K562 (cell line): ENCODE measurements around the gene RNU6-1. TPM values are rescaled to one million over a fixed set of nuclear protein-coding genes. Genes with fewer than 3 reads are reported as not detected.

Source experiments
- ATAC-seq: fragments of 200-7000 bp; cut with Tn5 transposase; 3 replicates; pipeline ENCODE4 v1.9.1; 2020; ENCODE audit warnings: moderate library complexity
- BruUV-seq: library from RNA; stranded (reverse); fragments of 400-500 nt; replicated peaks from 2 replicates; lab custom pipeline; 2021; lab: Mats Ljungman, UMichigan
- CTCF ChIA-PET: fragments of 300-600 bp; formaldehyde crosslinking; extraction: SDS; loops from one replicate; lab custom pipeline; 2021; ENCODE audit warnings: low intra/inter-chr PET ratio; lab: Yijun Ruan, JAX
- POLR2A ChIA-PET: fragments of 300-600, 350-650 bp; sonication (Branson Sonifier 250); formaldehyde crosslinking; extraction: SDS; loops from one replicate; lab custom pipeline; 2021; ENCODE audit warnings: antibody characterized with exemption, inconsistent platforms; lab: Yijun Ruan, JAX
- DNase-seq, 4 experiments: peaks; one replicate each; pipeline versions ENCODE4 v3.0.0 to v3.0.0-alpha.2; 2011 to 2018; ENCODE audit warnings: low spot score in 3 of 4, mixed read lengths in 3 of 4; ENCODE audit errors: extremely low read depth in 1 of 4
- FAIRE-seq: peaks from 2 replicates; lab custom pipeline; 2011; peaks lifted over from hg19 to GRCh38; lab: Jason Lieb, UNC
- H2AFZ ChIP-seq: 2 replicates; pipeline ENCODE4 v1.6.0; 2011; ENCODE audit warnings: low read depth, low read length, control low read depth, inconsistent platforms
- H3K27ac ChIP-seq: fragments of 200-600 bp; 3 replicates; pipeline ENCODE4 v1.8.0; 2011; ENCODE audit warnings: low read depth, mild to moderate bottlenecking, control low read depth, inconsistent platforms, low read length, moderate library complexity, mixed read lengths; ENCODE audit errors: extremely low read depth
- H3K27me3 ChIP-seq, 2 experiments: fragments of 300-600 bp in 1 of 2; 2 replicates in 1 of 2; 3 replicates in 1 of 2; pipeline versions ENCODE4 v1.6.0 to v1.8.0; 2011; ENCODE audit warnings: inconsistent platforms in 2 of 2, low read length in 2 of 2, mild to moderate bottlenecking in 1 of 2, mixed read lengths in 1 of 2, moderate library complexity in 1 of 2; ENCODE audit not compliant: control insufficient read depth in 2 of 2, insufficient read depth in 2 of 2
- H3K36me3 ChIP-seq: fragments of 300-600 bp; 3 replicates; pipeline ENCODE4 v1.8.0; 2011; ENCODE audit warnings: mild to moderate bottlenecking, low read length, inconsistent platforms; ENCODE audit not compliant: control insufficient read depth, insufficient read depth
- H3K4me1 ChIP-seq, 2 experiments: fragments of 200-600 bp in 1 of 2; replicated peaks in 1 of 2; 2 replicates in 1 of 2; 3 replicates in 1 of 2; pipeline versions ENCODE4 v1.5.1 to v1.8.0; 2011; ENCODE audit warnings: inconsistent platforms in 2 of 2, low read length in 2 of 2, mild to moderate bottlenecking in 1 of 2, mixed read lengths in 1 of 2, moderate library complexity in 1 of 2; ENCODE audit not compliant: control insufficient read depth in 2 of 2, insufficient read depth in 2 of 2
- H3K4me2 ChIP-seq: 2 replicates; pipeline ENCODE4 v1.6.1; 2011; ENCODE audit warnings: low read length, control low read depth, inconsistent platforms, mixed read lengths; ENCODE audit not compliant: insufficient read depth
- H3K4me3 ChIP-seq: fragments of 200-600 bp; sonication (generic), shearing (Covaris generic); 2 replicates; pipeline ENCODE4 v1.5.1; 2016; ENCODE audit warnings: control low read depth, inconsistent platforms
- H3K79me2 ChIP-seq: fragments of 200-600 bp; 3 replicates; pipeline ENCODE4 v1.8.0; 2011; ENCODE audit warnings: low read length, inconsistent platforms; ENCODE audit not compliant: control insufficient read depth, insufficient read depth
- H3K9ac ChIP-seq, 2 experiments: 2 replicates each; pipeline versions ENCODE4 v1.6.0 to v1.6.1; 2011; ENCODE audit warnings: low read depth in 2 of 2, low read length in 2 of 2, control low read depth in 1 of 2, inconsistent platforms in 1 of 2, mild to moderate bottlenecking in 1 of 2, mixed read lengths in 1 of 2; ENCODE audit not compliant: insufficient read depth in 1 of 2
- H3K9me1 ChIP-seq: one replicate; pipeline ENCODE4 v1.6.0; 2011; ENCODE audit warnings: inconsistent platforms, mild to moderate bottlenecking, low read length, moderate library complexity; ENCODE audit not compliant: control insufficient read depth, insufficient read depth
- H3K9me3 ChIP-seq: replicated peaks from 2 replicates; pipeline ENCODE4 v1.5.1; 2011; ENCODE audit warnings: low read depth, low read length, inconsistent platforms; ENCODE audit not compliant: control insufficient read depth, insufficient read depth
- H4K20me1 ChIP-seq: replicated peaks from 2 replicates; pipeline ENCODE4 v1.6.1; 2011; ENCODE audit warnings: low read length, inconsistent platforms, mixed read lengths; ENCODE audit not compliant: control insufficient read depth, insufficient read depth
- CEBPG ChIP-seq, 3 experiments: fragments of 200-800 bp in 1 of 3; sonication (Bioruptor generic) in 1 of 3; sonication (generic) in 1 of 3; formaldehyde crosslinking in 1 of 3; IDR thresholded peaks in 2 of 3; conservative IDR thresholded peaks in 1 of 3; 2 replicates each; pipeline versions ENCODE4 v1.6.1 to v1.8.0; 2016 to 2022; ENCODE audit warnings: missing compliant biosample characterization in 2 of 3, missing genetic modification characterization in 2 of 3, mild to moderate bottlenecking in 1 of 3, missing genetic modification reagents in 1 of 3
- DPF2 ChIP-seq: fragments of 450-650 bp; IDR thresholded peaks from 2 replicates; pipeline ENCODE4 v1.6.1; 2016
- HDAC8 ChIP-seq: fragments of 450-650 bp; IDR thresholded peaks from 2 replicates; pipeline ENCODE4 v1.6.1; 2016; ENCODE audit warnings: mild to moderate bottlenecking, missing genetic modification characterization, moderate library complexity, missing compliant biosample characterization
- HOMEZ ChIP-seq: fragments of 250-450 bp; sonication (Bioruptor Pico); IDR thresholded peaks from 2 replicates; pipeline ENCODE4 v1.4.0; 2020; ENCODE audit warnings: mild to moderate bottlenecking, moderate library complexity
- IFI16 ChIP-seq: fragments of 250-450 bp; sonication (Bioruptor Pico); IDR thresholded peaks from 2 replicates; pipeline ENCODE4 v2.1.2; 2022; ENCODE audit warnings: mild to moderate bottlenecking, inconsistent platforms
- MAFG ChIP-seq: fragments of 450-650 bp; conservative IDR thresholded peaks from 2 replicates; pipeline ENCODE4 v1.6.1; 2016; ENCODE audit warnings: missing genetic modification characterization, missing compliant biosample characterization
- NFRKB ChIP-seq: fragments of 450-650 bp; IDR thresholded peaks from 2 replicates; pipeline ENCODE4 v1.6.1; 2016; ENCODE audit warnings: low read depth
- PHF20 ChIP-seq: fragments of 450-650 bp; IDR thresholded peaks from 2 replicates; pipeline ENCODE4 v1.6.1; 2018; ENCODE audit not compliant: partially characterized antibody
- RAD51 ChIP-seq: fragments of 450-650 bp; IDR thresholded peaks from 2 replicates; pipeline ENCODE4 v1.7.1; 2016; ENCODE audit warnings: low read depth, mild to moderate bottlenecking, borderline replicate concordance
- STAG1 ChIP-seq: sonication (generic); formaldehyde crosslinking; IDR thresholded peaks from 2 replicates; pipeline ENCODE4 v1.5.0; 2020; ENCODE audit warnings: missing genetic modification reagents, borderline replicate concordance
- TFAM ChIP-seq: fragments of 250-450 bp; sonication (Bioruptor Pico); conservative IDR thresholded peaks from 2 replicates; pipeline ENCODE4 v1.5.0; 2021; ENCODE audit warnings: mild to moderate bottlenecking, moderate library complexity
- TRIM28 ChIP-seq: fragments of 450-650 bp; IDR thresholded peaks from 2 replicates; pipeline ENCODE4 v1.6.1; 2017
- WGBS: fragments of 100-300 bp; shearing (Covaris generic); methylation state at CpG from one replicate; pipeline ENCODE4 v1.1.6; 2016; ENCODE audit warnings: low coverage, mixed read lengths; ENCODE audit not compliant: insufficient coverage; ENCODE audit errors: missing lambda C conversion rate; 5-methylcytosine and 5-hydroxymethylcytosine counted together
- in situ Hi-C: fragments of 300-500 bp; cut with MboI; formaldehyde crosslinking; loops from 4 replicates; pipeline ENCODE4 v1.15.0; 2018; ENCODE audit warnings: inconsistent platforms, mixed read lengths
- intact Hi-C: fragments of 100-400 bp; cut with micrococcal nuclease; formaldehyde crosslinking; loops from 2 replicates; pipeline ENCODE4 v1.14.2; 2022
- polyA plus RNA-seq, 8 experiments: library from polyadenylated mRNA; depleted of rRNA in 4 of 8; stranded (reverse) in 5 of 8; unstranded in 3 of 8; fragments of >200 nt; fragmentation: Nextera tagmentation in 2 of 8; fragmentation: Illumina TruSeq in 1 of 8; extraction: Ambion mirVana in 2 of 8; extraction: Trizol in 1 of 8; gene quantifications; 2 replicates each; pipeline versions ENCODE4 v1.2.1 to v1.2.3, GENCODE V29; 2011 to 2014; ENCODE audit warnings: inconsistent platforms in 1 of 8, missing spikeins in 1 of 8
- total RNA-seq, 7 experiments: library from RNA; depleted of rRNA in 6 of 7; stranded (reverse); fragments of >200 nt in 6 of 7; fragmentation: Illumina TruSeq in 2 of 7; extraction: Trizol in 2 of 7; gene quantifications; 2 replicates each; pipeline versions ENCODE4 v1.2.1 to v1.2.3, GENCODE V29; 2011 to 2021; ENCODE audit warnings: low replicate concordance in 1 of 7

Gene RNU6-1
- total and polyA plus RNA-seq, 9 of the 15 experiments (the other 6 are each of a cell fraction or from before 2014, with no cell fraction given) = not detected

- intact Hi-C loops (no loop called here), in situ Hi-C loops (no loop called here)
- Histone ChIP-seq H3K4me3 (no peak overlapping the region), H3K9ac (no peak overlapping the region), H4K20me1 (no peaks in the 10 kb centered on the region), H3K4me2 (no peak overlapping the region), H3K36me3 (no peaks in the 10 kb centered on the region), H2AFZ (no peak overlapping the region), H3K9me1 (no peaks in the 10 kb centered on the region), H3K27ac (no peak overlapping the region), H3K9me3 (no peaks in the 10 kb centered on the region), H3K79me2 (no peaks in the 10 kb centered on the region), H3K27me3 (no peaks in the 10 kb centered on the region), H3K4me1 (peaks cover 14 to 15% of the 10 kb centered on the region in 2 experiments; a peak in 4 of 5 replicates)
- CTCF ChIA-PET = no interaction called here
- no peak for DNase-seq
- POLR2A ChIA-PET = no interaction called here
- ATAC-seq = no peak
- FAIRE-seq = no peak
- TF ChIP-seq TRIM28 (no peak), HOMEZ (CRISPR knock-in tag) (no peak), NFRKB (no peak), CEBPG (CRISPR knock-in tag; IDR thresholded peaks at IDR 0.05) (no peak), CEBPG (tag; conservative IDR thresholded peaks at IDR 0.05 in 1 of 2, IDR thresholded peaks at IDR 0.05 in 1 of 2) (no peak), STAG1 (no peak), RAD51 (no peak), DPF2 (no peak), PHF20 (no peak), IFI16 (no peak), HDAC8 (tag) (no peak), TFAM (CRISPR knock-in tag) (no peak), MAFG (no peak)
- WGBS = 47% methylated on average over 5 of the region's 5 CpGs
- no TSS peak for BruUV-seq
Measured at GRCh38 chr15:67845974-67846373, 6.1 kb upstream of the RNU6-1 start.
